Brain pericyte (primary cell): Measurements from ENCODE around the gene MYO18A.
"Not testable (repeated sequence)": the region's sequence is repeated elsewhere in the genome, so short reads cannot be mapped to it uniquely, and the experiment has no call there.

Experiments used
- DNase-seq: peaks from one replicate; pipeline ENCODE4 v3.0.0-alpha.2; 2012; ENCODE audit warnings: low read depth, low spot score

Gene MYO18A

GRCh38 chr17:29149431-29150064 lies 30.6 kb downstream of the MYO18A start:
- no peak for DNase-seq

- peak; percentile 68 for DNase-seq
Observed at GRCh38 chr17:29148790-29149430, 31.3 kb downstream of the MYO18A start.

- DNase-seq = no peak
Observed at GRCh38 chr17:29148257-29148789, 31.9 kb downstream of the MYO18A start.

- DNase-seq = no peak
Observed at GRCh38 chr17:29147682-29148081, 32.5 kb downstream of the MYO18A start.

- DNase-seq = not testable (repeated sequence)
Observed at GRCh38 chr17:29147228-29147627, 33.0 kb downstream of the MYO18A start.

GRCh38 chr17:29146369-29146972 lies 33.7 kb downstream of the MYO18A start:
- no peak for DNase-seq

- DNase-seq = no peak
Observed at GRCh38 chr17:29145289-29146073, 34.7 kb downstream of the MYO18A start.

GRCh38 chr17:29143894-29144293 lies 36.3 kb downstream of the MYO18A start:
- no peak for DNase-seq

- no peak for DNase-seq
Observed at GRCh38 chr17:29141514-29141876, 38.7 kb downstream of the MYO18A start.

- no peak for DNase-seq
Observed at GRCh38 chr17:29140631-29141513, 39.3 kb downstream of the MYO18A start.

- no peak for DNase-seq
Observed at GRCh38 chr17:29140051-29140621, 40.1 kb downstream of the MYO18A start.

- DNase-seq = no peak
Observed at GRCh38 chr17:29138971-29139691, 41.1 kb downstream of the MYO18A start.

- no peak for DNase-seq
Observed at GRCh38 chr17:29138184-29138955, 41.8 kb downstream of the MYO18A start.

- no peak for DNase-seq
Observed at GRCh38 chr17:29136998-29137730, 43.0 kb downstream of the MYO18A start.

- DNase-seq = no peak
Observed at GRCh38 chr17:29135464-29135863, 44.7 kb downstream of the MYO18A start.

- no peak for DNase-seq
Observed at GRCh38 chr17:29133121-29133713, 47.0 kb downstream of the MYO18A start.

- DNase-seq = no peak
Observed at GRCh38 chr17:29131814-29132682, 48.1 kb downstream of the MYO18A start.
